Neural progenitor cell (in vitro differentiated cells): ENCODE measurements around the gene MIDN. TPM values are rescaled to one million over a fixed set of nuclear protein-coding genes. Genes with fewer than 3 reads are reported as not detected.

Experiments
- DNase-seq: peaks from one replicate; pipeline ENCODE4 v3.0.0-alpha.2; 2016; ENCODE audit warnings: low spot score
- H2AFZ ChIP-seq: fragments of 200-600 bp; sonication (generic); replicated peaks from 2 replicates; pipeline ENCODE4 v1.6.1; 2016; ENCODE audit warnings: antibody characterized with exemption
- H3F3A ChIP-seq: fragments of 200-600 bp; sonication (generic); 2 replicates; pipeline ENCODE4 v1.6.1; 2016; ENCODE audit warnings: antibody characterized with exemption, low read depth
- H3K27ac ChIP-seq: fragments of 200-600 bp; sonication (generic); 2 replicates; pipeline ENCODE4 v1.5.1; 2016; ENCODE audit warnings: mild to moderate bottlenecking
- H3K27me3 ChIP-seq: fragments of 200-600 bp; sonication (generic); 2 replicates; pipeline ENCODE4 v1.6.1; 2016; ENCODE audit warnings: mild to moderate bottlenecking, moderate library complexity
- H3K36me3 ChIP-seq: fragments of 200-600 bp; sonication (generic); 2 replicates; pipeline ENCODE4 v1.5.1; 2016
- H3K4me1 ChIP-seq: fragments of 200-600 bp; sonication (generic); 2 replicates; pipeline ENCODE4 v1.6.1; 2016; ENCODE audit warnings: mixed run types
- H3K4me2 ChIP-seq: fragments of 200-600 bp; sonication (generic); 2 replicates; pipeline ENCODE4 v1.6.1; 2016
- H3K4me3 ChIP-seq: fragments of 200-600 bp; sonication (generic); 2 replicates; pipeline ENCODE4 v1.5.1; 2016
- H3K79me2 ChIP-seq: fragments of 200-600 bp; sonication (generic); 2 replicates; pipeline ENCODE4 v1.6.1; 2016; ENCODE audit warnings: low read depth
- H3K9ac ChIP-seq: fragments of 200-600 bp; sonication (generic); 2 replicates; pipeline ENCODE4 v1.6.1; 2016
- H3K9me3 ChIP-seq: fragments of 200-600 bp; sonication (generic); 2 replicates; pipeline ENCODE4 v1.5.1; 2016; ENCODE audit warnings: low read depth
- H4K20me1 ChIP-seq: fragments of 200-600 bp; sonication (generic); 2 replicates; pipeline ENCODE4 v1.6.1; 2016; ENCODE audit warnings: low read depth
- H3K27ac Mint-ChIP-seq: 3 replicates; pipeline ENCODE4 v1.8.0; 2021; ENCODE audit warnings: mixed read lengths
- H3K27me3 Mint-ChIP-seq: 2 replicates; pipeline ENCODE4 v1.8.0; 2022; ENCODE audit warnings: low read depth, mild to moderate bottlenecking, inconsistent platforms, moderate library complexity, mixed read lengths; ENCODE audit not compliant: insufficient read depth
- H3K36me3 Mint-ChIP-seq: 3 replicates; pipeline ENCODE4 v1.8.0; 2021; ENCODE audit warnings: mixed read lengths
- H3K4me1 Mint-ChIP-seq: 3 replicates; pipeline ENCODE4 v1.8.0; 2021; ENCODE audit warnings: mixed read lengths
- H3K4me3 Mint-ChIP-seq: 3 replicates; pipeline ENCODE4 v1.8.0; 2021; ENCODE audit warnings: mild to moderate bottlenecking, moderate library complexity, mixed read lengths
- H3K9me3 Mint-ChIP-seq: 3 replicates; pipeline ENCODE4 v1.8.0; 2020; ENCODE audit warnings: mixed read lengths
- CTCF ChIP-seq: fragments of 200-600 bp; sonication (generic); IDR thresholded peaks from 2 replicates; pipeline ENCODE4 v1.5.1; 2017; ENCODE audit warnings: antibody characterized with exemption, mild to moderate bottlenecking
- EZH2 ChIP-seq: fragments of 200-600 bp; sonication (generic); IDR thresholded peaks from 2 replicates; pipeline ENCODE4 v1.6.1; 2017; ENCODE audit warnings: antibody characterized with exemption, mild to moderate bottlenecking, moderate library complexity
- EZH2phosphoT487 ChIP-seq: fragments of 200-600 bp; sonication (generic); IDR thresholded peaks from 2 replicates; pipeline ENCODE4 v1.6.1; 2017; ENCODE audit warnings: antibody characterized with exemption
- total RNA-seq: library from RNA; depleted of rRNA; stranded (reverse); fragments of >200 nt; gene quantifications from 2 replicates; pipeline ENCODE4 v1.2.3, GENCODE V29; 2015; ENCODE audit warnings: low replicate concordance

Gene MIDN
- total RNA-seq, 1 donor from 2014 or later = 16.1 TPM

- Histone ChIP-seq H3K27ac (no peak overlapping the region), H3K9ac (no peak overlapping the region), H3K79me2 (peaks cover 28% of the 10 kb centered on the region), H3K4me2 (peak overlapping the region; percentile 78), H3K4me3 (peak overlapping the region; percentile 62), H3K4me1 (peaks cover 66% of the 10 kb centered on the region), H2AFZ (peak overlapping the region; percentile 23), H3F3A (peaks cover 68% of the 10 kb centered on the region), H3K9me3 (no peaks in the 10 kb centered on the region), H3K36me3 (no peaks in the 10 kb centered on the region), H3K27me3 (peaks cover 14% of the 10 kb centered on the region), H4K20me1 (peaks cover 23% of the 10 kb centered on the region)
- Mint-ChIP-seq H3K27ac (peak overlapping the region; percentile 21), H3K4me1 (peaks cover 73% of the 10 kb centered on the region), H3K36me3 (peaks cover 9% of the 10 kb centered on the region), H3K4me3 (peak overlapping the region; percentile 77), H3K9me3 (no peaks in the 10 kb centered on the region), H3K27me3 (peaks cover 25% of the 10 kb centered on the region)
- peak; percentile 95 for DNase-seq
- TF ChIP-seq EZH2phosphoT487 (no peak), EZH2 (no peak), CTCF (no peak)
Observed at GRCh38 chr19:1266129-1266915, 17.9 kb downstream of the MIDN start.

DNA sequence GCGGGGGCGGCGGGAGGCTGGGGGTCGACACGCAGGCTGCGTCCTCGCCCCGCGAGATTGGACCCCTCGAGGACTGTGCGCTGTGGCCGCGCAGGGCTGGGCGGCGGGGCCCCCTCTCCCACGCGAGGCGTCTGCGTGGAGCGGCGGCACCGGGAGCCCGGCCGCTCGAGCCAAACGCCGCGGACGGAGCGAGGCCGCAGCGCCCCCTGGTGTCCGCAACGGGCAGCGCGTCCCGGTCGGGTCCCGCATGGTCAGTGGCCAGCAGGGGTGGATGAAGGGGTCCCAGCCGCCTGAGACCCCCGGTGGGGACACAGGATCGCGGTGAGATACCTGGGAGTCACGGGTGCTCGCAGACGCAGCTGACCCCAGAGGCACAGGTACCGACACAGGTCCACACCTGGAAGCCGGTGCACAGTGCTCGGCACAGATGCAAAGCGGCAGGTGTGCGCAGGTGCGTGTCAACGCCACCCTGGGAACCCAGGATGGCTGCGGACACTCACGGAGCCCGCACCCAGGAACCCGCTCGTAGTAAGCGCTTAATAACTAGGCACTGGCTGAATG lies 18.6 kb downstream of the MIDN start:
- no peaks in the 10 kb centered on the region for H3K9me3 ChIP-seq
- H3K27me3 ChIP-seq = peaks cover 14% of the 10 kb centered on the region
- Mint-ChIP-seq H3K4me3 (peak overlapping the region; percentile 85), H3K27ac (no peak overlapping the region), H3K27me3 (peaks cover 23% of the 10 kb centered on the region), H3K9me3 (no peaks in the 10 kb centered on the region), H3K4me1 (peaks cover 73% of the 10 kb centered on the region), H3K36me3 (peaks cover 12% of the 10 kb centered on the region)
- peaks cover 31% of the 10 kb centered on the region for H3K79me2 ChIP-seq
- H3K36me3 ChIP-seq = peaks cover 2% of the 10 kb centered on the region
- peaks cover 60% of the 10 kb centered on the region for H3K4me1 ChIP-seq
- peak overlapping the region; percentile 23 for H2AFZ ChIP-seq
- TF ChIP-seq CTCF (peak; percentile 96), EZH2phosphoT487 (no peak), EZH2 (no peak)
- H4K20me1 ChIP-seq = peaks cover 30% of the 10 kb centered on the region
- no peak overlapping the region for H3K27ac ChIP-seq
- H3K4me3 ChIP-seq = peak overlapping the region; percentile 62
- no peak overlapping the region for H3K9ac ChIP-seq
- H3F3A ChIP-seq = peaks cover 68% of the 10 kb centered on the region
- peak; percentile 79 for DNase-seq
- peak overlapping the region; percentile 78 for H3K4me2 ChIP-seq

- Mint-ChIP-seq H3K27me3 (peaks cover 28% of the 10 kb centered on the region), H3K4me1 (peaks cover 74% of the 10 kb centered on the region), H3K36me3 (peaks cover 17% of the 10 kb centered on the region), H3K4me3 (peak overlapping the region; percentile 85), H3K27ac (no peak overlapping the region), H3K9me3 (no peaks in the 10 kb centered on the region)
- Histone ChIP-seq H3K79me2 (peaks cover 33% of the 10 kb centered on the region), H3K4me3 (peak overlapping the region; percentile 62), H4K20me1 (peaks cover 36% of the 10 kb centered on the region), H3K27me3 (peaks cover 14% of the 10 kb centered on the region), H3K4me2 (peak overlapping the region; percentile 78), H3F3A (peaks cover 72% of the 10 kb centered on the region), H2AFZ (no peak overlapping the region), H3K27ac (no peak overlapping the region), H3K4me1 (peaks cover 56% of the 10 kb centered on the region), H3K9ac (no peak overlapping the region), H3K9me3 (no peaks in the 10 kb centered on the region), H3K36me3 (peaks cover 5% of the 10 kb centered on the region)
- DNase-seq = peak; percentile 53
- TF ChIP-seq EZH2phosphoT487 (no peak), CTCF (no peak), EZH2 (no peak)
Observed at GRCh38 chr19:1267477-1268225, 19.3 kb downstream of the MIDN start.
